ENCODE results near the gene CD274. TPM values are rescaled to one million over a fixed set of nuclear protein-coding genes. Genes with fewer than 3 reads are reported as not detected.

CD274 gene
- total and polyA plus RNA-seq, 10 of the 15 experiments (the other 5 are each of a cell fraction or from before 2014, with no cell fraction given), result 9.4 to 128 (median 24.6) TPM

- Histone ChIP-seq H3K27me3 (replicated peaks in 1 of 2; ENCODE audit: control insufficient read depth in 2 of 2, insufficient read depth in 2 of 2, low read length in 1 of 2) (no peaks in the 10 kb centered on the region), H3K4me1 (ENCODE audit: control insufficient read depth, insufficient read depth, low read length) (peaks cover 9% of the 10 kb centered on the region), H3K79me2 (ENCODE audit: control insufficient read depth, insufficient read depth, low read length) (no peaks in the 10 kb centered on the region), H3K4me2 (ENCODE audit: control insufficient read depth, insufficient read depth) (no peak overlapping the region), H3K36me3 (ENCODE audit: control insufficient read depth in 2 of 2, insufficient read depth in 2 of 2, low read length in 1 of 2) (no peaks in the 10 kb centered on the region; a peak in 1 of 4 replicates), H2AFZ (ENCODE audit: control insufficient read depth, low read depth, low read length) (no peak overlapping the region), H3K9ac (ENCODE audit: control insufficient read depth, insufficient read depth, low read length) (no peak overlapping the region), H3K4me3 (no peak overlapping the region), H4K20me1 (ENCODE audit: control insufficient read depth, insufficient read depth) (no peaks in the 10 kb centered on the region), H3K9me3 (replicated peaks; ENCODE audit: control insufficient read depth, insufficient read depth, low read length) (no peaks in the 10 kb centered on the region), H3K27ac (ENCODE audit: control insufficient read depth, insufficient read depth) (no peak overlapping the region)
- POLR2A ChIA-PET, result interaction anchor here (0.8 to 1.3 kb wide), 4 partner anchors 10 to 96 kb away, joined by 3 to 7 read pairs (median 4); partner anchors contain the start of gene PDCD1LG2
- TF ChIP-seq SPI1 (IDR thresholded peaks at IDR 0.05; ENCODE audit: borderline replicate concordance, insufficient read depth, low read depth, low read length), result peak; percentile 8; the same call in 1 of the 2 replicates
- no peak for TF ChIP-seq MYB (IDR thresholded peaks at IDR 0.05; ENCODE audit: borderline replicate concordance, low read depth, low read length)
- intact Hi-C loops (cut with micrococcal nuclease; ENCODE audit: unreplicated experiment), result no loop called here
- FAIRE-seq, result no peak
- SMC1A ChIA-PET (ENCODE audit: uncharacterized antibody, unreplicated experiment), result interaction anchor here (0.9 to 2.1 kb wide), 14 partner anchors 9 to 98 kb away, joined by 3 to 11 read pairs (median 4); partner anchors contain the start of genes CD274 and PDCD1LG2
- no peak for ATAC-seq
- RAD21 ChIA-PET (ENCODE audit: unreplicated experiment), result interaction anchor here (1.8 to 2.3 kb wide), 2 partner anchors 8 to 46 kb away, joined by 4 to 8 read pairs; no protein-coding TSS in a partner anchor
- in situ Hi-C loops (cut with MboI), result no loop called here
- no TSS peak for BruUV-seq (replicated peaks)
- WGBS (ENCODE audit: insufficient coverage, insufficient replicate concordance, low lambda C conversion rate, missing lambda C conversion rate), result 89% methylated on average over 9 of the region's 9 CpGs
- DNase-seq (ENCODE audit: low read depth, low spot score), result no peak
- CTCF ChIA-PET, result interaction anchor here (1.0 to 3.1 kb wide), 4 partner anchors 8 to 112 kb away, joined by 3 to 14 read pairs (median 6); no protein-coding TSS in a partner anchor
Measured at GRCh38 chr9:5488221-5489008, 38.1 kb downstream of the CD274 start.

All from GM12878 (cell line).